Muscle of leg (tissue), 11 donors: ENCODE data around the gene NSD1. TPM values are rescaled to one million over a fixed set of nuclear protein-coding genes. Genes with fewer than 3 reads are reported as not detected.
"Not testable (repeated sequence)": the region's sequence is repeated elsewhere in the genome, so short reads cannot be mapped to it uniquely, and the experiment has no call there.

Experiments used
- DNase-seq: peaks from one replicate; pipeline ENCODE4 v3.0.0; 2013
- H3K27ac ChIP-seq: one replicate; pipeline ENCODE4 v1.5.1; 2013; ENCODE audit warnings: mild to moderate bottlenecking, low read length, control low read depth
- H3K27me3 ChIP-seq: one replicate; pipeline ENCODE4 v1.6.1; 2013; ENCODE audit warnings: low read length; ENCODE audit not compliant: control insufficient read depth, insufficient read depth
- H3K36me3 ChIP-seq: one replicate; pipeline ENCODE4 v1.6.1; 2013; ENCODE audit warnings: low read length; ENCODE audit not compliant: control insufficient read depth, insufficient read depth
- H3K4me1 ChIP-seq: one replicate; pipeline ENCODE4 v1.6.1; 2013; ENCODE audit warnings: low read length; ENCODE audit not compliant: control insufficient read depth, insufficient read depth
- H3K4me3 ChIP-seq: one replicate; pipeline ENCODE4 v1.5.1; 2013; ENCODE audit warnings: low read length, control low read depth
- H3K9me3 ChIP-seq: replicated peaks from 2 replicates; pipeline ENCODE4 v1.6.1; 2013; ENCODE audit warnings: low read depth, low read length; ENCODE audit not compliant: control insufficient read depth
- WGBS: methylation state at CpG from one replicate; pipeline ENCODE4 v1.1.5; 2013; ENCODE audit warnings: missing lambda C conversion rate; ENCODE audit not compliant: insufficient coverage; 5-methylcytosine and 5-hydroxymethylcytosine counted together
- polyA plus RNA-seq, 8 donors: library from polyadenylated mRNA; unstranded; fragments of 120-200 nt; gene quantifications; one replicate each; pipeline versions ENCODE4 v1.2.1 to v1.2.3, GENCODE V29; 2013; ENCODE audit warnings: inconsistent platforms in 1 of 8, low replicate concordance in 1 of 8; ENCODE audit not compliant: insufficient read length in 8 of 8, insufficient read depth in 1 of 8
- total RNA-seq: library from RNA; stranded (reverse); fragments of 120-200 nt; gene quantifications from one replicate; pipeline ENCODE4 v1.2.4, GENCODE V29; 2013

Gene NSD1
- total and polyA plus RNA-seq, 9 donors = 28.2 to 63.6 (median 43.6) TPM

DNA sequence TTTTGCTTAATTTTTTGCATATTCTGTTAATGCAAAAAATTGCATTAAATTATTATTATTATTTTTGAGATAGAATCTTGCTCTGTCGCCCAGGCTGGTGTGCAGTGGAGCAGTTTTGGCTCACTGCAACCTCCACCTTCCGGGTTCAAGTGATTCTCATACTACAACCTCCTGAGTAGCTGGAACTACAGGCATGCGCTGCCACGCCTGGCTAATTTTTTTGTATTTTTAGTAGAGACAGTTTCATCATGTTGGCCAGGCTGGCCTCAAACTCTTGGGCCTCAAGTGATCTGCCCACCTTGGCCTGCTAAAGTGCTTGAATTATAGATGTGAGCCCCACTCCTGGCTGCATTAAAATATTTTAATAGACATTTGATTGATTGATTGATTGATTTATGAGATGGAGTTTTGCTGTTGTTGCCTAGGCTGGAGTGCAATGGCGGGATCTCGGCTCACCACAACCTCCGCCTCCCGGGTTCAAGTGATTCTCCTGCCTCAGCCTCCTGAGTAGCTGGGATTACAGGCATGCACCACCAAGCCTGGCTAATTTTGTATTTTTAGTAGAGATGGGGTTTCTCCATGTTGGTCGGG lies 44.4 kb downstream of the NSD1 start:
- not testable (repeated sequence) for H3K9me3 ChIP-seq
- WGBS = 100% methylated on average over 2 of the region's 9 CpGs

DNA sequence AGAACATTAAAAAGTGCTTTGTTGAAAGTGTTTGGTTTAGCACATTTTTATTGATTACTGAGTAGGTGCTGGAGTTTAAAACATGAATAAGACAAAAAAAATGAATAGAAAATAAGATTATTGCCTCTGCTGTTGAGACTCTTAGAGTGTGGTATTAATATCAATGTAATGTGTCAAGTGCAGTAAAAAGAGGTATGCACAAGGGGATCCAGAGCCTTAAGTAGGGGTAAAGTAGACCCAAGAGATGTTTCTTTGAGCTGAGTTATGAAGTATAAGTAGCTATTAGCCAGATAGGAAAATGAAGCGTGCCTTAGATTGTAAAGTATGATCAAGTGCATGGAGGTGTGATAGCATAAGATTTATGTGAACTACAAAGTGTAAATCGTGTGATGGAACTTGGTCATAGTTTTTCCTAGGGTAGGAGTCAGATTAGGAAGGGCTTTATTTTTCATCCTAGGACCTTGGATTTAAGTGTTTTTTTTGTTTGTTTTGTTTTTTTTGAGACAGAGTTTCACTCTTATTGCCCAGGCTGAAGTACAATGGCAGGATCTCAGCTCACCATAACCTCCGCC lies 45.2 kb downstream of the NSD1 start:
- 92% methylated on average over 1 of the region's 3 CpGs for WGBS
- no peak overlapping the region for H3K4me3 ChIP-seq

More for the DNA sequence above, 44.4 kb downstream of the NSD1 start:
- not testable (repeated sequence) for H3K4me3 ChIP-seq, H3K27ac ChIP-seq, DNase-seq, H3K36me3 ChIP-seq, H3K4me1 ChIP-seq, H3K27me3 ChIP-seq

DNA sequence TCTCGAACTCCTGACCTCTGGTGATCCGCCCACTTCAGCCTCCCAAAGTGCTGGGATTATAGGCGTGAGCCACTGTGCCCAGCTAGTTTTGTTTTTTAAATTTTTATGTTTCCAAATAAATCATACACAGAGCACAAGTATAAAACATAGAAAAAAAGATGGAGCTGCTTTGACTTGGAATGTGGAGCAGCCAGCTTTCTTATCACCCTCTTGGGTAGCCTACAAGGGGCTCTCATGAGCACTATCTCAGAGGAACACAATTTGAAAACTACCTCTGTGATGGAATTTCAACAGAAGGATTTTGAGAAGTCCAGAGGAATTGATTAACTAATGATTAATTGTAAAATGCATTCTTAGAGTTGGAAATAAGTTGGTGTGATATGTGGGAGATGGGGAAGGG lies 45.9 kb downstream of the NSD1 start:
- Histone ChIP-seq H3K36me3 (no peaks in the 10 kb centered on the region), H3K4me1 (no peaks in the 10 kb centered on the region), H3K4me3 (no peak overlapping the region), H3K27ac (no peak overlapping the region), H3K27me3 (no peaks in the 10 kb centered on the region), H3K9me3 (no peaks in the 10 kb centered on the region)
- WGBS = no CpG with 5 or more reads among the region's 3 CpGs
- no peak for DNase-seq

More for the DNA sequence above, 45.2 kb downstream of the NSD1 start:
- no peaks in the 10 kb centered on the region for H3K9me3 ChIP-seq
- H3K27ac ChIP-seq = no peak overlapping the region
- H3K36me3 ChIP-seq = no peaks in the 10 kb centered on the region
- no peak for DNase-seq
- no peaks in the 10 kb centered on the region for H3K27me3 ChIP-seq
- H3K4me1 ChIP-seq = no peaks in the 10 kb centered on the region

DNA sequence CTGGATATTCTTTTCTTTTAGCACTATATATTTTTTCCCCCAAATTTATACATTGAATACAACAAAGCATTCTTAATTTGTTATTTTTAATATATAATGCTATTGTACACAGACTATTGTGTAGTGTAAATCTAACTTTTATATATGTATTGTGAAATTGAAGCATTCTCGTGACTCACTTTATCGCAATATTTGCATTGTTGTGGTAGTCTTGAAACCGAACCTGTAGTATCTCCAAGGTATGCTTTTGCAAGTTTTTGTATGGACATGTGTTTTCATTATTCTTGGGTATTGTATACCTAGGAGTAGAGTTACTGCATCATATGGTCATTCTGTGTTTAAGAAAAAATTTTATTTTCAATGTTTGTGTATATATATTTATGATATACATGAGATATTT lies 49.6 kb downstream of the NSD1 start:
- no CpG with 5 or more reads among the region's 3 CpGs for WGBS
- no peak overlapping the region for H3K27ac ChIP-seq
- no peaks in the 10 kb centered on the region for H3K9me3 ChIP-seq
- DNase-seq = no peak
- H3K36me3 ChIP-seq = peaks cover 6% of the 10 kb centered on the region
- H3K4me3 ChIP-seq = no peak overlapping the region
- H3K27me3 ChIP-seq = no peaks in the 10 kb centered on the region
- H3K4me1 ChIP-seq = no peaks in the 10 kb centered on the region

DNA sequence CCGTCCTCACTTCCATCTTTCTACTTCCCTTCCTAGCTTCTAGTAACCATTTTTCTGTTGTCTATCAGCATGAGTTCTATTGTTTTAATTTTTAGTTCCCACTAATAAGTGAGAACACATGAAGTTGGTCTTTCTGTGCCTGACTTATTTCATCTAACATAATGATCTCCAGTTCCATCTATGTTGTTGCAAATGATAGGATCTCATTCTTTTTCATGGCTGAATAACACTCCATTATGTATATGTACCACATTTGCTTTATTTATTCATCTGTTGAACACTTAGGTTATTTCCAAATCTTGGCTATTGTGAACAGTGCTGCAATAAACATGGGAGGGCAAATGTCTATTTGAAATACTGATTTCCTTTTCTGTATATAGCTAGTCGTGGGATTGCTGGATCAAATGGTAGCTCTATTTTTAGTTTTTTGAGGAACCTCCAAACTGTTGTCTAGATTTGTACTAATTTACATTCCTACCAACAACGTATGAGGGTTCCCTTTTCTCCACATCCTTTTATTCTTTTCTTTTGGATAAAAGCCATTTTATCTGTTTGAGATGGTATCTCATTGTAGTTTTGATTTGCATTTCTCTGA lies 50.3 kb downstream of the NSD1 start:
- WGBS = no CpG with 5 or more reads among the region's 3 CpGs
- no peak overlapping the region for H3K27ac ChIP-seq

DNA sequence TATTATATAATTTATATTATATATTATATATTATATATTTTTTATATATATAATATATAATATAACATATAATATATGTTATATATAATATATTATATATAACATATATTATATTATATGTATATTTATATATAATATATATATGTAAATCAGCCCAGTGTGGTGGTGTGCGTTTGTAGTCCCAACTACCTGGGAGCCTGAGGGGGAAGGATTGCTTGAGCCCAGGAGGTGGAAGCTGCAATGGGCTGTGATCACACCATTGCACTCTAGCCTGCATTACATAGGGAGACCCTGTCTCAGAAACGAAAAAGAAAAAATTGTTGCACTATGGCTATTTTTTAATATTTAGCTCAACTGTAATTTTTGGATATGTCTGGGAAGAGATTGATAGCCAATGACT lies 52.4 kb downstream of the NSD1 start:
- Histone ChIP-seq H3K9me3 (no peaks in the 10 kb centered on the region), H3K27ac (no peak overlapping the region), H3K4me3 (no peak overlapping the region), H3K4me1 (no peaks in the 10 kb centered on the region), H3K27me3 (no peaks in the 10 kb centered on the region), H3K36me3 (peaks cover 6% of the 10 kb centered on the region)
- WGBS = no CpG with 5 or more reads among the region's 2 CpGs
- DNase-seq = no peak

More for the DNA sequence above, 50.3 kb downstream of the NSD1 start:
- no peak for DNase-seq
- no peaks in the 10 kb centered on the region for H3K4me1 ChIP-seq
- H3K27me3 ChIP-seq = no peaks in the 10 kb centered on the region
- no peaks in the 10 kb centered on the region for H3K9me3 ChIP-seq
- H3K4me3 ChIP-seq = no peak overlapping the region
- H3K36me3 ChIP-seq = peaks cover 6% of the 10 kb centered on the region

DNA sequence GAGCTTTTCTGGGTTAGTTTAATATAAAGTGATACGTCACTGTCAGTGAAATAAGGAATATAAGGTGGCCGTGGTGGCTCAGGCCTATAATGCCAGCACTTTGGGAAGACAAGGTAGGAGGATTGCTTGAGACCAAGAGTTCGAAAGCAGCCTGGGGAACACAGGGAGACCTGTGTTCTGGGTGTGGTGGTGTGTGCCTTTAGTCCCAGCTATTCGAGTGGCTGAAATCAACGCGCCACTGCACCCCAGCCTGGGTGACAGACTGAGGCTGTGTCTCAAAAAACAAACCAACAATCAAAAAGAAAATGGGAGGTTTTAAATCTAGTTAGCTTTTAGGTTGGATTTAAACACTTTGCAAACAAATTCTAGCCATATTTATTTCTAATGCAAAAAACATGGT lies 53.1 kb downstream of the NSD1 start:
- H3K4me3 ChIP-seq = no peak overlapping the region
- H3K36me3 ChIP-seq = peaks cover 6% of the 10 kb centered on the region
- no peaks in the 10 kb centered on the region for H3K27me3 ChIP-seq
- WGBS = 95% methylated on average over 5 of the region's 6 CpGs
- no peak for DNase-seq
- no peaks in the 10 kb centered on the region for H3K4me1 ChIP-seq
- H3K27ac ChIP-seq = no peak overlapping the region
- no peaks in the 10 kb centered on the region for H3K9me3 ChIP-seq

DNA sequence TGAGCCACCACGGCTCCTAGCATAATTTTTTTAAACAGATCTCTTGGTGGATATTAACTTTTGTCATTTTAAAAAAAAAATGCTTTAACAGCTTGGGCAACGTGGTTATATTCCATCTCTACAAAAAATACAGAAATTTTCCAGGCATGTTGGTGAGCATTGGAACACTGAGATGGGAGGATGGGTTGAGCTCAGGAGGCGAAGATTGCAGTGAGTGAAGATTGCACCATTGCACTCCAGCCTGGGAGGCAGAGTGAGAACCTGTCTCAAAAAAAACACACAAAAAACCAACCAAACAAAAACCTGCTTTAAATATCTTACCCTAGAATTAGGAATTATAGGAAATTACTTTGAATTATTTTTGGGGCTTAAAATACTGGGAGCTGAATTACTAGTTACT lies 55.2 kb downstream of the NSD1 start:
- no peaks in the 10 kb centered on the region for H3K4me1 ChIP-seq
- no CpG with 5 or more reads among the region's 3 CpGs for WGBS
- H3K27ac ChIP-seq = no peak overlapping the region
- H3K9me3 ChIP-seq = no peaks in the 10 kb centered on the region
- no peak for DNase-seq
- H3K36me3 ChIP-seq = peaks cover 14% of the 10 kb centered on the region
- no peaks in the 10 kb centered on the region for H3K27me3 ChIP-seq
- H3K4me3 ChIP-seq = no peak overlapping the region

DNA sequence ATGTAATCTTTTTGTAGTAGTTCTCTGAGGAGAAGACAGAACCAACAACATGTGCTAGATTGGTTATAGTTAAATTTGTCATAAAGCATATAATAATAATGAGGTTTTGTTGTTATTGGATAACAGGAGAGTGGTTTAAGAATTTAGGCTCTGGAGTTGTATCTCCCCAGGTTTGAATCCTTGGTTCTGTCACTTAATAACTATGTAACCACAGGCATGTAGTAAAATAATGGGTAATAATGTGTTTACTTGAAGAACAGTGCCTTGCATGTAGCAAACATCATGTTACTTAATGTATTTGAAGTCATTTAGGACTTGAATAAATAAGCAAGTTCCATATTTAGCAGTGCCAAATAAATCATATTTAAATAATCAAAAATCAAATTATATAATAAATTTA lies 55.8 kb downstream of the NSD1 start:
- Histone ChIP-seq H3K36me3 (peaks cover 19% of the 10 kb centered on the region), H3K9me3 (no peaks in the 10 kb centered on the region), H3K4me1 (no peaks in the 10 kb centered on the region), H3K27ac (no peak overlapping the region), H3K27me3 (no peaks in the 10 kb centered on the region), H3K4me3 (no peak overlapping the region)
- no peak for DNase-seq

DNA sequence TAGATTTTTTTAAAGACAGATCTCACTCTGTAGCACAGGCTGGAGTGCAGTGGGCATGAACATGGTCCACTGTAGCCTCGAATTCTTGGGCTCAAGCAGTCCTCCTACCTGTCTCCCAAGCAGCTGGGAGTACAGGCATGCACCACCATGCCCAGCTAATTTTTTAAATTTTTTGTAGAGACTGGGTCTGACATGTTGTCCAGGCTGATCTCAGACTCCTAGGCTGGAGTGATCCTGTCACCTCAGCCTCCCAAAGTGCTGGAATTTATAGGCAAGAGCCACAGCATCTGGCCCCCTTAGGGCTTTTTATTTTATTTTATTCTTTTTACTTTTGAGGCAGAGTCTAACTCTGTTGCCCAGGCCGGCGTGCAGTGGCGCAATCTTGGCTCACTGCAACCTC lies 56.4 kb downstream of the NSD1 start:
- no peaks in the 10 kb centered on the region for H3K9me3 ChIP-seq
- 89% methylated on average over 4 of the region's 4 CpGs for WGBS
- no peaks in the 10 kb centered on the region for H3K27me3 ChIP-seq
- no peak overlapping the region for H3K27ac ChIP-seq
- H3K4me1 ChIP-seq = no peaks in the 10 kb centered on the region
- DNase-seq = no peak
- no peak overlapping the region for H3K4me3 ChIP-seq
- H3K36me3 ChIP-seq = peaks cover 25% of the 10 kb centered on the region
